IMR-90 (cell line): ENCODE results near the gene FPR2. TPM values are rescaled to one million over a fixed set of nuclear protein-coding genes. Genes with fewer than 3 reads are reported as not detected.

Experiments used
- ATAC-seq: fragments of 200-7000 bp; cut with Tn5 transposase; 2 replicates; pipeline ENCODE4 v1.9.1; 2020; ENCODE audit warnings: low read depth, mild to moderate bottlenecking, moderate library complexity
- BruUV-seq: library from RNA; stranded (reverse); fragments of 400-500 nt; replicated peaks from 2 replicates; lab custom pipeline; 2021; lab: Mats Ljungman, UMichigan
- CTCF ChIA-PET: fragments of 300-600 bp; formaldehyde crosslinking; extraction: SDS; loops from one replicate; lab custom pipeline; 2021; ENCODE audit warnings: antibody characterized with exemption; lab: Yijun Ruan, JAX
- POLR2A ChIA-PET: fragments of 300-600 bp; sonication (Branson Sonifier 250); formaldehyde crosslinking; loops from one replicate; lab custom pipeline; 2022; ENCODE audit warnings: antibody characterized with exemption; ENCODE audit not compliant: unreplicated experiment; lab: Charles Lee
- DNase-seq: peaks from one replicate; pipeline ENCODE4 v3.0.0; 2013
- H2AFZ ChIP-seq: replicated peaks from 2 replicates; pipeline ENCODE3; 2013; ENCODE audit warnings: low read length, mild to moderate bottlenecking; ENCODE audit not compliant: poor library complexity
- H2AK5ac ChIP-seq: 2 replicates; pipeline ENCODE4 v1.6.1; 2013; ENCODE audit warnings: low read depth, low read length, inconsistent platforms
- H2AK9ac ChIP-seq: replicated peaks from 2 replicates; pipeline ENCODE3; 2013; ENCODE audit warnings: mild to moderate bottlenecking, low read depth, low read length, moderate library complexity; ENCODE audit not compliant: poor library complexity
- H2BK120ac ChIP-seq: 2 replicates; pipeline ENCODE4 v1.6.1; 2013; ENCODE audit warnings: low read depth, low read length, inconsistent platforms
- H2BK15ac ChIP-seq: 3 replicates; pipeline ENCODE4 v1.6.1; 2013; ENCODE audit warnings: low read depth, low read length, inconsistent platforms
- H2BK20ac ChIP-seq: 2 replicates; pipeline ENCODE4 v1.6.1; 2013; ENCODE audit warnings: low read depth, mild to moderate bottlenecking, inconsistent platforms, low read length, moderate library complexity
- H2BK5ac ChIP-seq: 2 replicates; pipeline ENCODE4 v1.6.1; 2013; ENCODE audit warnings: mild to moderate bottlenecking, low read depth, low read length, inconsistent platforms; ENCODE audit not compliant: poor library complexity, severe bottlenecking
- H3K14ac ChIP-seq: replicated peaks from 2 replicates; pipeline ENCODE4 v1.6.1; 2013; ENCODE audit warnings: low read depth, low read length, inconsistent platforms
- H3K18ac ChIP-seq: 2 replicates; pipeline ENCODE4 v1.6.1; 2013; ENCODE audit warnings: low read depth, low read length, control low read depth
- H3K23ac ChIP-seq: 2 replicates; pipeline ENCODE4 v1.6.1; 2013; ENCODE audit warnings: low read depth, low read length, inconsistent platforms
- H3K27ac ChIP-seq: 2 replicates; pipeline ENCODE4 v1.5.1; 2013; ENCODE audit warnings: mild to moderate bottlenecking, control low read depth, low read length; ENCODE audit not compliant: insufficient read depth
- H3K27me3 ChIP-seq: 2 replicates; pipeline ENCODE4 v1.6.1; 2013; ENCODE audit warnings: low read length; ENCODE audit not compliant: control insufficient read depth, insufficient read depth
- H3K36me3 ChIP-seq: 2 replicates; pipeline ENCODE4 v1.6.1; 2013; ENCODE audit warnings: low read length, mixed read lengths; ENCODE audit not compliant: control insufficient read depth, insufficient read depth
- H3K4ac ChIP-seq: 2 replicates; pipeline ENCODE4 v1.6.1; 2013; ENCODE audit warnings: low read depth, low read length, inconsistent platforms
- H3K4me1 ChIP-seq: 2 replicates; pipeline ENCODE4 v1.6.1; 2013; ENCODE audit warnings: low read length, mixed read lengths; ENCODE audit not compliant: control insufficient read depth, insufficient read depth
- H3K4me2 ChIP-seq: 2 replicates; pipeline ENCODE4 v1.6.1; 2013; ENCODE audit warnings: low read depth, mild to moderate bottlenecking, control low read depth, low read length, moderate library complexity
- H3K4me3 ChIP-seq: 2 replicates; pipeline ENCODE4 v1.5.1; 2013; ENCODE audit warnings: low read depth, mild to moderate bottlenecking, control low read depth, low read length, moderate library complexity; ENCODE audit not compliant: insufficient read depth
- H3K56ac ChIP-seq: 2 replicates; pipeline ENCODE4 v1.6.1; 2013; ENCODE audit warnings: low read length, inconsistent platforms; ENCODE audit not compliant: insufficient read depth; ENCODE audit errors: extremely low read depth
- H3K79me1 ChIP-seq, 2 experiments: 2 replicates each; pipeline ENCODE4 v1.6.1; 2013; ENCODE audit warnings: low read length in 2 of 2, inconsistent platforms in 1 of 2, low read depth in 1 of 2
- H3K9ac ChIP-seq: 2 replicates; pipeline ENCODE4 v1.6.1; 2013; ENCODE audit warnings: low read depth, low read length, control low read depth
- H3K9me1 ChIP-seq: 2 replicates; pipeline ENCODE4 v1.6.1; 2013; ENCODE audit warnings: low read length, inconsistent platforms; ENCODE audit not compliant: insufficient read depth
- H3K9me3 ChIP-seq: 2 replicates; pipeline ENCODE4 v1.6.1; 2013; ENCODE audit warnings: low read length; ENCODE audit not compliant: control insufficient read depth, insufficient read depth
- H4K20me1 ChIP-seq: 2 replicates; pipeline ENCODE4 v1.6.1; 2013; ENCODE audit warnings: low read length, inconsistent platforms; ENCODE audit not compliant: insufficient read depth
- H4K5ac ChIP-seq: 2 replicates; pipeline ENCODE4 v1.6.1; 2013; ENCODE audit warnings: mild to moderate bottlenecking, low read depth, low read length, control low read depth
- H4K8ac ChIP-seq, 2 experiments: 2 replicates each; pipeline ENCODE4 v1.6.1; 2013; ENCODE audit warnings: low read depth in 2 of 2, low read length in 2 of 2, control low read depth in 1 of 2, inconsistent platforms in 1 of 2
- H4K91ac ChIP-seq: 2 replicates; pipeline ENCODE4 v1.6.1; 2013; ENCODE audit warnings: low read depth, low read length, inconsistent platforms; ENCODE audit not compliant: insufficient read depth
- CHD1 ChIP-seq: IDR thresholded peaks from 2 replicates; pipeline ENCODE4 v1.6.1; 2012; ENCODE audit warnings: low read depth, low read length, improper control_type of control experiment
- FOS ChIP-seq: fragments of 150-350 bp; IDR thresholded peaks from 2 replicates; pipeline ENCODE4 v1.6.1; 2016; ENCODE audit warnings: low read depth, low read length
- MAFK ChIP-seq: IDR thresholded peaks from 2 replicates; pipeline ENCODE4 v1.6.1; 2012; ENCODE audit warnings: low read depth, low read length, improper control_type of control experiment
- MAZ ChIP-seq: IDR thresholded peaks from 2 replicates; pipeline ENCODE4 v1.6.1; 2012; ENCODE audit warnings: low read depth, mild to moderate bottlenecking, low read length, improper control_type of control experiment, moderate library complexity, borderline replicate concordance
- MXI1 ChIP-seq: IDR thresholded peaks from 2 replicates; pipeline ENCODE4 v1.6.1; 2012; ENCODE audit warnings: low read depth, mild to moderate bottlenecking, low read length, moderate library complexity, borderline replicate concordance
- POLR2A ChIP-seq: IDR thresholded peaks from 2 replicates; pipeline ENCODE4 v1.6.1; 2012; ENCODE audit warnings: mild to moderate bottlenecking, low read depth, low read length
- RAD21 ChIP-seq: IDR thresholded peaks from 2 replicates; pipeline ENCODE4 v1.6.1; 2012; ENCODE audit warnings: low read length, improper control_type of control experiment
- RFX5 ChIP-seq: IDR thresholded peaks from 2 replicates; pipeline ENCODE4 v1.8.0; 2012; ENCODE audit warnings: low read depth, mild to moderate bottlenecking, low read length, moderate library complexity
- whole genome bisulfite sequencing, 2 experiments: methylation state at CpG; one replicate each; pipeline versions ENCODE4 v1.1.5 to v1.1.7; 2013; ENCODE audit warnings: missing lambda C conversion rate in 2 of 2; ENCODE audit not compliant: insufficient read length in 1 of 2; ENCODE audit errors: extremely low coverage in 2 of 2; 5-methylcytosine and 5-hydroxymethylcytosine counted together
- dilution Hi-C: fragments of 300-500 bp; cut with HindIII; formaldehyde crosslinking; loops from one replicate; pipeline ENCODE4 v1.14.3; 2018; ENCODE audit warnings: low sequenced_read_pairs; ENCODE audit not compliant: unreplicated experiment
- in situ Hi-C: fragments of 300-500 bp; cut with MboI; formaldehyde crosslinking; loops from 3 replicates; pipeline ENCODE4 v1.14.3; 2019; ENCODE audit warnings: low sequenced_read_pairs, inconsistent platforms, mixed read lengths
- intact Hi-C: fragments of 100-400 bp; cut with micrococcal nuclease; formaldehyde crosslinking; loops from 2 replicates; pipeline ENCODE4 v1.10.0; 2022
- polyA plus RNA-seq, 3 experiments: library from polyadenylated mRNA; depleted of rRNA; stranded (reverse); fragments of >200 nt; gene quantifications; 2 replicates each; pipeline ENCODE4 v1.2.3, GENCODE V29; 2012; ENCODE audit warnings: low replicate concordance in 1 of 3
- total RNA-seq: library from RNA; depleted of rRNA; stranded (reverse); fragments of >200 nt; gene quantifications from 2 replicates; pipeline ENCODE4 v1.2.3, GENCODE V29; 2012
- TF ChIP-seq, protein P1 (sequence below): conservative IDR thresholded peaks from 2 replicates; pipeline ENCODE4 v1.5.1; 2012; ENCODE audit warnings: mild to moderate bottlenecking, low read depth, low read length, improper control_type of control experiment
- TF ChIP-seq, protein P2 (sequence below): fragments of 150-350 bp; IDR thresholded peaks from 2 replicates; pipeline ENCODE4 v1.6.1; 2016; ENCODE audit warnings: low read depth, mild to moderate bottlenecking, low read length, moderate library complexity, borderline replicate concordance

The FPR2 gene
- total and polyA plus RNA-seq, 2 of the 4 experiments (the other 2 are of a cell fraction), result not detected

DNA sequence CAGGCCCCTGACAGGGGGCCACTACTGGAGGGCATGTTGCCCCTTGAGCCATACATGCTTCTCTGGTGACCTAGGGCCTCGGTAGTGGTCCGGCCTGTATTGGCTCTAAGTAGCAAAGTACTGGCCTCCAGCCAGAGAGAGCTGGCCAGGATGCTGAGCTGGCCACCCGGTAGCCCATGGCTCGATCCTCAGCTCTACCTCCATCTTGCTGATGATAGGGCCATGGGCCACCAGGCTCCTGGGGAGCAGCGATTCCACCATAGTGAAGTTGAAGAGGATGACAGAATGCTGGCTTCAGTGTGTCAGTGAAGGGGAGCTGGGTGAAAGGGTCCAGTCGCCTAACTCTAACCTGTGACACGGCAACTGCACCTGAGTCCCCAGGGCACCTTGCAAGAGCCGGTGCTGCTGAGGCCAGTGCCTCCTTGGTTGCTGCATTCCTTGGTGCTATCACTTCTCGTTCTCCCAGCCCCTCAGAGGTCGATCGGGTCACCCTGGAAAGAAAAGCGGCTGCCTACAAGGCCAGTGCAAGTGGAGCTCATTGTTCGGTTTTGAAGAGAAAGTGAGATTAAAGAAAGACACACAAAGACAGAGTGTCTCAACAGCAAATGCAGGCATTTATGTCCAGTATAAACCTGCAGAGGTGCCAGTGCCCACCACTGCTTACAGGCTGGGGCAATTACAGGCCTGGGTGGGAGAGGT lies 38.9 kb downstream of the FPR2 start:
- DNase-seq (no peak), ATAC-seq (no peak)
- Histone ChIP-seq H3K9ac (no peak overlapping the region), H2AK9ac (peak overlapping the region; percentile 70), H2AK5ac (no peak overlapping the region), H3K14ac (no peak overlapping the region), H3K4me1 (peaks cover 5% of the 10 kb centered on the region), H3K18ac (no peak overlapping the region), H3K27ac (no peak overlapping the region), H3K79me1 (no peaks in the 10 kb centered on the region), H3K4ac (no peak overlapping the region), H4K5ac (no peak overlapping the region), H4K8ac (no peak overlapping the region), H2BK5ac (peak overlapping the region; percentile 25), H4K20me1 (no peaks in the 10 kb centered on the region), H3K9me3 (no peaks in the 10 kb centered on the region), H2AFZ (peak overlapping the region; percentile 44), H3K23ac (no peak overlapping the region), H2BK120ac (no peak overlapping the region), H3K4me3 (no peak overlapping the region), H3K36me3 (no peaks in the 10 kb centered on the region), H3K56ac (no peak overlapping the region), H3K27me3 (no peaks in the 10 kb centered on the region), H3K4me2 (no peak overlapping the region), H2BK20ac (no peak overlapping the region), H3K9me1 (no peaks in the 10 kb centered on the region), H2BK15ac (no peak overlapping the region), H4K91ac (no peak overlapping the region; the same call in 1 of the 2 replicates)
- dilution Hi-C loops, result no loop called here
- ChIA-PET CTCF (interaction anchor here (0.5 to 1.3 kb wide), 2 partner anchors 22 to 335 kb away, joined by 3 to 4 read pairs; no protein-coding TSS in a partner anchor), POLR2A (no interaction called here)
- TF ChIP-seq, protein P1, sequence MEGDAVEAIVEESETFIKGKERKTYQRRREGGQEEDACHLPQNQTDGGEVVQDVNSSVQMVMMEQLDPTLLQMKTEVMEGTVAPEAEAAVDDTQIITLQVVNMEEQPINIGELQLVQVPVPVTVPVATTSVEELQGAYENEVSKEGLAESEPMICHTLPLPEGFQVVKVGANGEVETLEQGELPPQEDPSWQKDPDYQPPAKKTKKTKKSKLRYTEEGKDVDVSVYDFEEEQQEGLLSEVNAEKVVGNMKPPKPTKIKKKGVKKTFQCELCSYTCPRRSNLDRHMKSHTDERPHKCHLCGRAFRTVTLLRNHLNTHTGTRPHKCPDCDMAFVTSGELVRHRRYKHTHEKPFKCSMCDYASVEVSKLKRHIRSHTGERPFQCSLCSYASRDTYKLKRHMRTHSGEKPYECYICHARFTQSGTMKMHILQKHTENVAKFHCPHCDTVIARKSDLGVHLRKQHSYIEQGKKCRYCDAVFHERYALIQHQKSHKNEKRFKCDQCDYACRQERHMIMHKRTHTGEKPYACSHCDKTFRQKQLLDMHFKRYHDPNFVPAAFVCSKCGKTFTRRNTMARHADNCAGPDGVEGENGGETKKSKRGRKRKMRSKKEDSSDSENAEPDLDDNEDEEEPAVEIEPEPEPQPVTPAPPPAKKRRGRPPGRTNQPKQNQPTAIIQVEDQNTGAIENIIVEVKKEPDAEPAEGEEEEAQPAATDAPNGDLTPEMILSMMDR, result no peak
- TF ChIP-seq MAFK, result no peak
- no peak for TF ChIP-seq RAD21
- TF ChIP-seq MAZ, result no peak
- no peak for TF ChIP-seq MXI1
- TF ChIP-seq POLR2A, result no peak
- TF ChIP-seq, protein P2, sequence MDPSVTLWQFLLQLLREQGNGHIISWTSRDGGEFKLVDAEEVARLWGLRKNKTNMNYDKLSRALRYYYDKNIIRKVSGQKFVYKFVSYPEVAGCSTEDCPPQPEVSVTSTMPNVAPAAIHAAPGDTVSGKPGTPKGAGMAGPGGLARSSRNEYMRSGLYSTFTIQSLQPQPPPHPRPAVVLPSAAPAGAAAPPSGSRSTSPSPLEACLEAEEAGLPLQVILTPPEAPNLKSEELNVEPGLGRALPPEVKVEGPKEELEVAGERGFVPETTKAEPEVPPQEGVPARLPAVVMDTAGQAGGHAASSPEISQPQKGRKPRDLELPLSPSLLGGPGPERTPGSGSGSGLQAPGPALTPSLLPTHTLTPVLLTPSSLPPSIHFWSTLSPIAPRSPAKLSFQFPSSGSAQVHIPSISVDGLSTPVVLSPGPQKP, result no peak
- TF ChIP-seq CHD1, result no peak
- no peak for TF ChIP-seq FOS
- TF ChIP-seq RFX5, result no peak
- WGBS, 2 experiments, result 0% methylated on average over 1 of the region's 13 CpGs; no CpG with 5 or more reads in 1 of the 2 experiments
- in situ Hi-C loops, result no loop called here
- intact Hi-C loops, result no loop called here
- no TSS peak for BruUV-seq
